Smooth muscle cell (in vitro differentiated cells): ENCODE results near the gene TMEM130. TPM values are rescaled to one million over a fixed set of nuclear protein-coding genes. Genes with fewer than 3 reads are reported as not detected.

Experiments used
- DNase-seq: peaks from one replicate; lab custom pipeline; 2025; ENCODE audit not compliant: unreplicated experiment; lab: John Stamatoyannopoulos, UW
- H2AFZ ChIP-seq: fragments of 200-600 bp; sonication (generic); 2 replicates; pipeline ENCODE4 v1.6.0; 2016; ENCODE audit warnings: antibody characterized with exemption, low read depth, mild to moderate bottlenecking
- H3F3A ChIP-seq: fragments of 200-600 bp; sonication (generic); 2 replicates; pipeline ENCODE4 v1.6.0; 2017; ENCODE audit warnings: antibody characterized with exemption, low read depth
- H3K27ac ChIP-seq: fragments of 200-600 bp; sonication (generic); 2 replicates; pipeline ENCODE4 v1.5.1; 2016; ENCODE audit warnings: low read depth, mild to moderate bottlenecking
- H3K27me3 ChIP-seq: fragments of 200-600 bp; sonication (generic); 2 replicates; pipeline ENCODE4 v1.6.1; 2016; ENCODE audit warnings: low read depth, mild to moderate bottlenecking
- H3K36me3 ChIP-seq: fragments of 200-600 bp; sonication (generic); 2 replicates; pipeline ENCODE4 v1.5.1; 2016; ENCODE audit warnings: low read depth
- H3K4me1 ChIP-seq: fragments of 200-600 bp; sonication (generic); 2 replicates; pipeline ENCODE4 v1.5.1; 2016; ENCODE audit warnings: low read depth
- H3K4me2 ChIP-seq: fragments of 200-600 bp; sonication (generic); 2 replicates; pipeline ENCODE4 v1.6.0; 2016; ENCODE audit warnings: mild to moderate bottlenecking
- H3K4me3 ChIP-seq: fragments of 200-600 bp; sonication (generic); 2 replicates; pipeline ENCODE4 v1.5.1; 2016; ENCODE audit warnings: mild to moderate bottlenecking
- H3K79me2 ChIP-seq: fragments of 200-600 bp; sonication (generic); 2 replicates; pipeline ENCODE4 v1.6.0; 2016; ENCODE audit warnings: low read depth, mild to moderate bottlenecking
- H3K9ac ChIP-seq: fragments of 200-600 bp; sonication (generic); 2 replicates; pipeline ENCODE4 v1.6.0; 2016; ENCODE audit warnings: low read depth
- H3K9me3 ChIP-seq: fragments of 200-600 bp; sonication (generic); replicated peaks from 2 replicates; pipeline ENCODE4 v1.5.1; 2016; ENCODE audit warnings: low read depth
- H4K20me1 ChIP-seq: fragments of 200-600 bp; sonication (generic); 2 replicates; pipeline ENCODE4 v1.6.0; 2016; ENCODE audit warnings: low read depth
- CTCF ChIP-seq: fragments of 200-600 bp; sonication (generic); IDR thresholded peaks from 2 replicates; pipeline ENCODE4 v1.5.1; 2017; ENCODE audit warnings: borderline replicate concordance, mild to moderate bottlenecking, antibody characterized with exemption; ENCODE audit not compliant: insufficient read depth, poor library complexity, severe bottlenecking
- WGBS: methylation state at CpG from one replicate; pipeline ENCODE4 v1.1.7; 2016; ENCODE audit warnings: low lambda C conversion rate; 5-methylcytosine and 5-hydroxymethylcytosine counted together
- polyA plus RNA-seq: library from polyadenylated mRNA; unstranded; fragments of >200 nt; fragmentation: Nextera tagmentation; extraction: Ambion mirVana; gene quantifications from 2 replicates; pipeline ENCODE4 v1.2.1, GENCODE V29; 2016
- total RNA-seq: library from RNA; depleted of rRNA; stranded (reverse); fragments of >200 nt; gene quantifications from 2 replicates; pipeline ENCODE4 v1.2.3, GENCODE V29; 2014

Gene TMEM130
- total and polyA plus RNA-seq, 2 experiments from 2014 or later: 0.22 to 0.83 TPM

- Histone ChIP-seq H2AFZ (no peak overlapping the region), H3K9me3 (no peaks in the 10 kb centered on the region), H3F3A (no peaks in the 10 kb centered on the region), H3K4me2 (no peak overlapping the region), H3K4me1 (no peaks in the 10 kb centered on the region), H3K9ac (no peak overlapping the region), H3K4me3 (no peak overlapping the region), H4K20me1 (no peaks in the 10 kb centered on the region), H3K79me2 (no peaks in the 10 kb centered on the region), H3K27me3 (no peaks in the 10 kb centered on the region), H3K27ac (no peak overlapping the region), H3K36me3 (no peaks in the 10 kb centered on the region)
- no peak for TF ChIP-seq CTCF
- no peak for DNase-seq
- WGBS: 66% methylated on average over 5 of the region's 5 CpGs
Measured at GRCh38 chr7:98837630-98837972, 32.2 kb downstream of the TMEM130 start.

- H3F3A ChIP-seq: no peaks in the 10 kb centered on the region
- H3K27me3 ChIP-seq: no peaks in the 10 kb centered on the region
- no peak overlapping the region for H2AFZ ChIP-seq
- no peaks in the 10 kb centered on the region for H3K79me2 ChIP-seq
- 33% methylated on average over 10 of the region's 10 CpGs for WGBS
- no peak for DNase-seq
- no peak overlapping the region for H3K4me3 ChIP-seq
- no peaks in the 10 kb centered on the region for H3K9me3 ChIP-seq
- H3K9ac ChIP-seq: no peak overlapping the region
- TF ChIP-seq CTCF: peak; percentile 71
- no peaks in the 10 kb centered on the region for H3K4me1 ChIP-seq
- H3K36me3 ChIP-seq: no peaks in the 10 kb centered on the region
- H3K4me2 ChIP-seq: no peak overlapping the region
- H3K27ac ChIP-seq: no peak overlapping the region
- no peaks in the 10 kb centered on the region for H4K20me1 ChIP-seq
Measured at GRCh38 chr7:98836811-98837629, 32.8 kb downstream of the TMEM130 start.

GRCh38 chr7:98834949-98835348 is 34.9 kb downstream of the TMEM130 start:
- WGBS: 84% methylated on average over 8 of the region's 8 CpGs
- Histone ChIP-seq H3K9me3 (no peaks in the 10 kb centered on the region), H3K27me3 (no peaks in the 10 kb centered on the region), H3K9ac (no peak overlapping the region), H3K4me3 (no peak overlapping the region), H2AFZ (no peak overlapping the region), H4K20me1 (no peaks in the 10 kb centered on the region), H3K27ac (no peak overlapping the region), H3K4me1 (no peaks in the 10 kb centered on the region), H3K4me2 (no peak overlapping the region), H3K79me2 (no peaks in the 10 kb centered on the region), H3K36me3 (no peaks in the 10 kb centered on the region), H3F3A (no peaks in the 10 kb centered on the region)
- no peak for TF ChIP-seq CTCF
- DNase-seq: no peak

GRCh38 chr7:98833022-98833421 is 36.8 kb downstream of the TMEM130 start:
- H3K4me3 ChIP-seq: no peak overlapping the region
- H3K27ac ChIP-seq: no peak overlapping the region
- no peaks in the 10 kb centered on the region for H3K4me1 ChIP-seq
- TF ChIP-seq CTCF: no peak
- no peaks in the 10 kb centered on the region for H3K9me3 ChIP-seq
- 94% methylated on average over 2 of the region's 2 CpGs for WGBS
- DNase-seq: no peak
- H3K79me2 ChIP-seq: no peaks in the 10 kb centered on the region
- no peak overlapping the region for H3K4me2 ChIP-seq
- H3F3A ChIP-seq: no peaks in the 10 kb centered on the region
- no peaks in the 10 kb centered on the region for H3K36me3 ChIP-seq
- no peaks in the 10 kb centered on the region for H3K27me3 ChIP-seq
- H2AFZ ChIP-seq: no peak overlapping the region
- no peaks in the 10 kb centered on the region for H4K20me1 ChIP-seq
- no peak overlapping the region for H3K9ac ChIP-seq
